Smooth muscle cell (in vitro differentiated cells): Measurements from ENCODE around the gene SPR. TPM values are rescaled to one million over a fixed set of nuclear protein-coding genes. Genes with fewer than 3 reads are reported as not detected.

Experiments
- DNase-seq: peaks from one replicate; lab custom pipeline; 2025; ENCODE audit not compliant: unreplicated experiment; lab: John Stamatoyannopoulos, UW
- H2AFZ ChIP-seq: fragments of 200-600 bp; sonication (generic); 2 replicates; pipeline ENCODE4 v1.6.0; 2016; ENCODE audit warnings: antibody characterized with exemption, low read depth, mild to moderate bottlenecking
- H3F3A ChIP-seq: fragments of 200-600 bp; sonication (generic); 2 replicates; pipeline ENCODE4 v1.6.0; 2017; ENCODE audit warnings: antibody characterized with exemption, low read depth
- H3K27ac ChIP-seq: fragments of 200-600 bp; sonication (generic); 2 replicates; pipeline ENCODE4 v1.5.1; 2016; ENCODE audit warnings: low read depth, mild to moderate bottlenecking
- H3K27me3 ChIP-seq: fragments of 200-600 bp; sonication (generic); 2 replicates; pipeline ENCODE4 v1.6.1; 2016; ENCODE audit warnings: low read depth, mild to moderate bottlenecking
- H3K36me3 ChIP-seq: fragments of 200-600 bp; sonication (generic); 2 replicates; pipeline ENCODE4 v1.5.1; 2016; ENCODE audit warnings: low read depth
- H3K4me1 ChIP-seq: fragments of 200-600 bp; sonication (generic); 2 replicates; pipeline ENCODE4 v1.5.1; 2016; ENCODE audit warnings: low read depth
- H3K4me2 ChIP-seq: fragments of 200-600 bp; sonication (generic); 2 replicates; pipeline ENCODE4 v1.6.0; 2016; ENCODE audit warnings: mild to moderate bottlenecking
- H3K4me3 ChIP-seq: fragments of 200-600 bp; sonication (generic); 2 replicates; pipeline ENCODE4 v1.5.1; 2016; ENCODE audit warnings: mild to moderate bottlenecking
- H3K79me2 ChIP-seq: fragments of 200-600 bp; sonication (generic); 2 replicates; pipeline ENCODE4 v1.6.0; 2016; ENCODE audit warnings: low read depth, mild to moderate bottlenecking
- H3K9ac ChIP-seq: fragments of 200-600 bp; sonication (generic); 2 replicates; pipeline ENCODE4 v1.6.0; 2016; ENCODE audit warnings: low read depth
- H3K9me3 ChIP-seq: fragments of 200-600 bp; sonication (generic); replicated peaks from 2 replicates; pipeline ENCODE4 v1.5.1; 2016; ENCODE audit warnings: low read depth
- H4K20me1 ChIP-seq: fragments of 200-600 bp; sonication (generic); 2 replicates; pipeline ENCODE4 v1.6.0; 2016; ENCODE audit warnings: low read depth
- WGBS: methylation state at CpG from one replicate; pipeline ENCODE4 v1.1.7; 2016; ENCODE audit warnings: low lambda C conversion rate; 5-methylcytosine and 5-hydroxymethylcytosine counted together
- polyA plus RNA-seq: library from polyadenylated mRNA; unstranded; fragments of >200 nt; fragmentation: Nextera tagmentation; extraction: Ambion mirVana; gene quantifications from 2 replicates; pipeline ENCODE4 v1.2.1, GENCODE V29; 2016
- total RNA-seq: library from RNA; depleted of rRNA; stranded (reverse); fragments of >200 nt; gene quantifications from 2 replicates; pipeline ENCODE4 v1.2.3, GENCODE V29; 2014
- TF ChIP-seq, protein P1 (sequence below): fragments of 200-600 bp; sonication (generic); IDR thresholded peaks from 2 replicates; pipeline ENCODE4 v1.5.1; 2017; ENCODE audit warnings: borderline replicate concordance, mild to moderate bottlenecking, antibody characterized with exemption; ENCODE audit not compliant: insufficient read depth, poor library complexity, severe bottlenecking

SPR gene
- total and polyA plus RNA-seq, 2 experiments from 2014 or later: 4.1 to 13.2 TPM

DNA sequence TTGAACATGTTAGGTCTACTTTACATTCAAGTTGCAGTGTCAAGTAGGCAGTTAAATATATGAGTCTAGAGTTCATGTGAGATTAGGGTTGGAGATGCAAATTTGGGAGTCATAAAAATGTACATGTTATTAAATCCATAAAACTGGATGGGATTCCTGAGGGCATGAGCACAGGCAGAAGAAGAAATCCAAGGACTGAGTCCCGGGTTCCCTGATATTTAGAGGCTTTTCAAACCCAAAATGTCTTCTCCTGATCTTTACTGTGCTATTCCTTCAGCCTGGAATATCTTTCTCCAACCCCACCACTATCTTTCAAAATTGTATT is 38.1 kb upstream of the SPR start:
- Histone ChIP-seq H3K27me3 (no peaks in the 10 kb centered on the region), H2AFZ (no peak overlapping the region), H4K20me1 (no peaks in the 10 kb centered on the region), H3K36me3 (no peaks in the 10 kb centered on the region), H3K4me3 (no peak overlapping the region), H3K9ac (no peak overlapping the region), H3F3A (no peaks in the 10 kb centered on the region), H3K79me2 (no peaks in the 10 kb centered on the region), H3K9me3 (no peaks in the 10 kb centered on the region), H3K4me2 (no peak overlapping the region), H3K27ac (no peak overlapping the region), H3K4me1 (peaks cover 5% of the 10 kb centered on the region)
- no peak for DNase-seq
- WGBS: 95% methylated on average over 1 of the region's 1 CpG
- TF ChIP-seq, protein P1, sequence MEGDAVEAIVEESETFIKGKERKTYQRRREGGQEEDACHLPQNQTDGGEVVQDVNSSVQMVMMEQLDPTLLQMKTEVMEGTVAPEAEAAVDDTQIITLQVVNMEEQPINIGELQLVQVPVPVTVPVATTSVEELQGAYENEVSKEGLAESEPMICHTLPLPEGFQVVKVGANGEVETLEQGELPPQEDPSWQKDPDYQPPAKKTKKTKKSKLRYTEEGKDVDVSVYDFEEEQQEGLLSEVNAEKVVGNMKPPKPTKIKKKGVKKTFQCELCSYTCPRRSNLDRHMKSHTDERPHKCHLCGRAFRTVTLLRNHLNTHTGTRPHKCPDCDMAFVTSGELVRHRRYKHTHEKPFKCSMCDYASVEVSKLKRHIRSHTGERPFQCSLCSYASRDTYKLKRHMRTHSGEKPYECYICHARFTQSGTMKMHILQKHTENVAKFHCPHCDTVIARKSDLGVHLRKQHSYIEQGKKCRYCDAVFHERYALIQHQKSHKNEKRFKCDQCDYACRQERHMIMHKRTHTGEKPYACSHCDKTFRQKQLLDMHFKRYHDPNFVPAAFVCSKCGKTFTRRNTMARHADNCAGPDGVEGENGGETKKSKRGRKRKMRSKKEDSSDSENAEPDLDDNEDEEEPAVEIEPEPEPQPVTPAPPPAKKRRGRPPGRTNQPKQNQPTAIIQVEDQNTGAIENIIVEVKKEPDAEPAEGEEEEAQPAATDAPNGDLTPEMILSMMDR: no peak

DNA sequence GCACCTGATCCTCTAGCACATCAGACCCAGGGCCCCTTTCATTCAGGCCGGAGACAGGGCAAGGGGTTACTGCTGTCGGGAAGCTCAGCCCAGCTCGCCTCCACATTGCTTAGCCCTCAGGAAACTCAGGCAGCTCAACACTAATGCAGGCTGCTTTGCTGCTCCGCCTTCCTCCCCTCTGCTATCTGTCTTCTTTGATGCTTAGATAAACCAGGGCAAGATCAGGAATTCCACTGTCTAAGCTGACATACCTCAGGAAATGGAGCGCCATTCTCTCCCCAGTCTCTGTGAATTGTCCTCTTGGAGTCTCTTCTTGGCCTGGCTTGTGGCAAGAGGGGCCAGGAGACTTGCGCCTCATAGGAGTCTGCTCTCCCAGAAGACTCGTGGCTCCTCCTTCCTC is 35.9 kb upstream of the SPR start:
- WGBS: 56% methylated on average over 7 of the region's 7 CpGs
- TF ChIP-seq, protein P1: no peak
- Histone ChIP-seq H3K4me3 (no peak overlapping the region), H3F3A (no peaks in the 10 kb centered on the region), H3K4me2 (no peak overlapping the region), H3K9me3 (no peaks in the 10 kb centered on the region), H4K20me1 (no peaks in the 10 kb centered on the region), H2AFZ (no peak overlapping the region), H3K4me1 (peaks cover 5% of the 10 kb centered on the region), H3K36me3 (no peaks in the 10 kb centered on the region), H3K27ac (no peak overlapping the region), H3K9ac (no peak overlapping the region), H3K79me2 (no peaks in the 10 kb centered on the region), H3K27me3 (no peaks in the 10 kb centered on the region)
- no peak for DNase-seq

DNA sequence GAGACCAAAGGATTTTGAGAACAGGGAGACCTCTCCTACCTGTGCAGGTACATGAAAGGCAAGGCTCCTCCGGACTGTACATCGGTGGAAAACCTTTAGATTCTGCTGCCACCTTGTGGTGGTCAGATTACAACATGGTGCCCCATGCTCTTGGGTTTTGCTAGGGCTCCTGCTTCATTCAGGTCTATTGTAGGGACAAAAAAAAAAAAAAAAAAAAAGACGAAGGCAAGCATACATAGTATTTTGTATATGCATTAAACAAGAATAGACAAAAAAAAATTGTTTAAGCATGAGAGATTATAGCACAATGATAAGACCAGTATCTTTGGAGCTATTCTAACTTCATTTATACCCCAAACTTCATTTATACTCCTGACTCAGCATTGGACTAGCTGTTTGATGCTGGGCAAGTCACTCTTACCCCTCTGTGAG is 27.4 kb upstream of the SPR start:
- 3% methylated on average over 3 of the region's 3 CpGs for WGBS
- H3K4me1 ChIP-seq: no peaks in the 10 kb centered on the region
- no peaks in the 10 kb centered on the region for H4K20me1 ChIP-seq
- no peaks in the 10 kb centered on the region for H3K79me2 ChIP-seq
- H3K9me3 ChIP-seq: no peaks in the 10 kb centered on the region
- no peak overlapping the region for H3K27ac ChIP-seq
- no peak overlapping the region for H3K9ac ChIP-seq
- H2AFZ ChIP-seq: no peak overlapping the region
- TF ChIP-seq, protein P1: peak; percentile 56
- no peak overlapping the region for H3K4me2 ChIP-seq
- H3K4me3 ChIP-seq: no peak overlapping the region
- peaks cover 21% of the 10 kb centered on the region for H3K27me3 ChIP-seq
- H3F3A ChIP-seq: no peaks in the 10 kb centered on the region
- DNase-seq: no peak
- no peaks in the 10 kb centered on the region for H3K36me3 ChIP-seq

DNA sequence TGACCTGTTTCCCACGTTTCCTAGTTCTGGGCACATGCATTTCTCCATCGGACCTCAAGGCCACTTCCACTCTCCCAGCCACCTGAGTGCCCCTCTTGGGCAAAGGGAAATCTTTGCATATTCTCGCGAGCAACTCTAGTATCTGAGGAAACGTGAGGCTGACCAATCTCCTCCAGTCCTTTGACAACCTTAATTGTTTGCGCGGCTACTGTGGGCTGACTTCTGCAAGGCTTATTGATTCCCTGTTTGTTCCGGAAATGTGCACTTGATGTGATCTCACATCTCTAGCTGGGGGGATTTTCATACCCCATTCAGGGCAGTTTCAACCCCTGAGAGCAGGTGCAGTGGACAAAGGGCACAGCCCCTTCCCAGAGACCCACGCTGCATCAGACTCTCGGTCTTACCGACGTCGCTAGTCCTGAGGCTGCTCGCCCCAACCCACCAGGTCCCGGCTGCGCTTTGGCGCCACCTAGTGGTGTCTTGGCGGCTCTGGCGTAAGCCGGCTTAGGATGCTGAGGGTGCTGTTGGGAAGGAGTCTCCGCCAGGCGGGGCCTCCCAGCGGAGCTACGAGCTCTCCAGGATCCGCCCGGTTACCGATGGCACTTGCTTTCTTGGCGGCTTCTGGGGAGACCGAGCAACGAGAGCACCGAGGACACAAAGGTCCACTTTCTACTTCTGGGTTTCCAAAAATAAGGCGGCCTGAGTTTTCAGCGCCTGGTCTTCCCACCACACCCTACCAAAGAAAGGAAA is 24.8 kb upstream of the SPR start:
- H3K27ac ChIP-seq: no peak overlapping the region
- H3K79me2 ChIP-seq: no peaks in the 10 kb centered on the region
- no peaks in the 10 kb centered on the region for H4K20me1 ChIP-seq
- peak overlapping the region; percentile 47 for H2AFZ ChIP-seq
- no peak overlapping the region for H3K9ac ChIP-seq
- H3K4me1 ChIP-seq: no peaks in the 10 kb centered on the region
- TF ChIP-seq, protein P1: peak; percentile 98
- H3F3A ChIP-seq: no peaks in the 10 kb centered on the region
- DNase-seq: peak; percentile 70
- WGBS: 6% methylated on average over 33 of the region's 33 CpGs
- peak overlapping the region; percentile 78 for H3K4me2 ChIP-seq
- no peaks in the 10 kb centered on the region for H3K36me3 ChIP-seq
- H3K27me3 ChIP-seq: peaks cover 24% of the 10 kb centered on the region
- no peaks in the 10 kb centered on the region for H3K9me3 ChIP-seq
- peak overlapping the region; percentile 29 for H3K4me3 ChIP-seq
